ENCODE measurements around the gene LXN.

- TF ChIP-seq, protein P1, sequence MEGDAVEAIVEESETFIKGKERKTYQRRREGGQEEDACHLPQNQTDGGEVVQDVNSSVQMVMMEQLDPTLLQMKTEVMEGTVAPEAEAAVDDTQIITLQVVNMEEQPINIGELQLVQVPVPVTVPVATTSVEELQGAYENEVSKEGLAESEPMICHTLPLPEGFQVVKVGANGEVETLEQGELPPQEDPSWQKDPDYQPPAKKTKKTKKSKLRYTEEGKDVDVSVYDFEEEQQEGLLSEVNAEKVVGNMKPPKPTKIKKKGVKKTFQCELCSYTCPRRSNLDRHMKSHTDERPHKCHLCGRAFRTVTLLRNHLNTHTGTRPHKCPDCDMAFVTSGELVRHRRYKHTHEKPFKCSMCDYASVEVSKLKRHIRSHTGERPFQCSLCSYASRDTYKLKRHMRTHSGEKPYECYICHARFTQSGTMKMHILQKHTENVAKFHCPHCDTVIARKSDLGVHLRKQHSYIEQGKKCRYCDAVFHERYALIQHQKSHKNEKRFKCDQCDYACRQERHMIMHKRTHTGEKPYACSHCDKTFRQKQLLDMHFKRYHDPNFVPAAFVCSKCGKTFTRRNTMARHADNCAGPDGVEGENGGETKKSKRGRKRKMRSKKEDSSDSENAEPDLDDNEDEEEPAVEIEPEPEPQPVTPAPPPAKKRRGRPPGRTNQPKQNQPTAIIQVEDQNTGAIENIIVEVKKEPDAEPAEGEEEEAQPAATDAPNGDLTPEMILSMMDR (IDR thresholded peaks at IDR 0.05; ENCODE audit: low read length), result no peak
- no peak for TF ChIP-seq EZH2 (IDR thresholded peaks at IDR 0.05; ENCODE audit: borderline replicate concordance, low read length)
Observed at GRCh38 chr3:158663832-158664231, 8.6 kb downstream of the LXN start.
